Measurements from ENCODE around the gene OSBPL6. TPM values are rescaled to one million over a fixed set of nuclear protein-coding genes. Genes with fewer than 3 reads are reported as not detected.
"Not testable (repeated sequence)": the region's sequence is repeated elsewhere in the genome, so short reads cannot be mapped to it uniquely, and the experiment has no call there.

Gene OSBPL6
- total and polyA plus RNA-seq, 10 donors: 0.13 to 2.2 (median 1.4) TPM

GRCh38 chr2:178195390-178196166 lies 1.3 kb downstream of the OSBPL6 start:
- Histone ChIP-seq H3K27ac (no peak overlapping the region), H3K9me3 (no peaks in the 10 kb centered on the region), H3K4me1 (peaks cover 0 to 30% (median 25%) of the 10 kb centered on the region in 6 donors), H3K36me3 (no peaks in the 10 kb centered on the region), H3K27me3 (replicated peaks in 1 of 7) (peaks cover 0 to 82% (median 17%) of the 10 kb centered on the region in 7 donors), H3K4me3 (peak overlapping the region; percentile 65 to 91 (median 78))
- 16 to 31% (median 21%) methylated on average over 9 to 14 of the region's 14 CpGs for WGBS, 5 donors
- intact Hi-C loops (cut with DNase I; ENCODE audit: low total_unique reads): no loop called here
- TF ChIP-seq POLR2A (IDR thresholded peaks at IDR 0.05) (no peak), POLR2AphosphoS5 (IDR thresholded peaks at IDR 0.05) (no peak)
- TF ChIP-seq, protein P1, sequence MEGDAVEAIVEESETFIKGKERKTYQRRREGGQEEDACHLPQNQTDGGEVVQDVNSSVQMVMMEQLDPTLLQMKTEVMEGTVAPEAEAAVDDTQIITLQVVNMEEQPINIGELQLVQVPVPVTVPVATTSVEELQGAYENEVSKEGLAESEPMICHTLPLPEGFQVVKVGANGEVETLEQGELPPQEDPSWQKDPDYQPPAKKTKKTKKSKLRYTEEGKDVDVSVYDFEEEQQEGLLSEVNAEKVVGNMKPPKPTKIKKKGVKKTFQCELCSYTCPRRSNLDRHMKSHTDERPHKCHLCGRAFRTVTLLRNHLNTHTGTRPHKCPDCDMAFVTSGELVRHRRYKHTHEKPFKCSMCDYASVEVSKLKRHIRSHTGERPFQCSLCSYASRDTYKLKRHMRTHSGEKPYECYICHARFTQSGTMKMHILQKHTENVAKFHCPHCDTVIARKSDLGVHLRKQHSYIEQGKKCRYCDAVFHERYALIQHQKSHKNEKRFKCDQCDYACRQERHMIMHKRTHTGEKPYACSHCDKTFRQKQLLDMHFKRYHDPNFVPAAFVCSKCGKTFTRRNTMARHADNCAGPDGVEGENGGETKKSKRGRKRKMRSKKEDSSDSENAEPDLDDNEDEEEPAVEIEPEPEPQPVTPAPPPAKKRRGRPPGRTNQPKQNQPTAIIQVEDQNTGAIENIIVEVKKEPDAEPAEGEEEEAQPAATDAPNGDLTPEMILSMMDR (IDR thresholded peaks at IDR 0.05 in 8 of 11, conservative IDR thresholded peaks at IDR 0.05 in 3 of 11): no peak
- DNase-seq: no peak

DNA sequence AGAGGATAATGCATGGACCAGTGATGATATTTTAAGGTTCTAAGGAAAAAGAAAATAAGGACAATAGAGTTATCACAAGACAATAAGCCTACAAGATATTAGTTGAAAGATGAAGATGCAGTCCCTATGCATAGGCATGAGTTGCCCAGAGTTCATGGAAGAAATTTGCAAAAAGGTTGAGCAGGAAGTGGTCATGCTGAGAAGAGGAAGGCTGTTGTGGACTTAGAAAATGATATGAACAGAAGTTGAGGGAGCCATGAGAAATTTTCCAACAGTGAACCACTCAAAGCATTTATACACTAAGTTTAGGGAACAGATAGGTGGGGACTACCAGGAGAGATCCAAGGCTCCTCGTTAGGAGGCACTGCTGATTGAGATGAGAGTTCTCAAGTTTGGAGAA lies 3.5 kb downstream of the OSBPL6 start:
- Histone ChIP-seq H3K27me3 (replicated peaks in 1 of 7) (peaks cover 0 to 79% (median 17%) of the 10 kb centered on the region in 7 donors), H3K9me3 (no peaks in the 10 kb centered on the region), H3K27ac (no peak overlapping the region), H3K4me1 (peaks cover 0 to 30% (median 25%) of the 10 kb centered on the region in 6 donors), H3K4me3 (no peak overlapping the region), H3K36me3 (no peaks in the 10 kb centered on the region)
- TF ChIP-seq POLR2AphosphoS5 (IDR thresholded peaks at IDR 0.05) (no peak), POLR2A (IDR thresholded peaks at IDR 0.05) (no peak)
- TF ChIP-seq, protein P1 (IDR thresholded peaks at IDR 0.05 in 8 of 11, conservative IDR thresholded peaks at IDR 0.05 in 3 of 11): no peak
- DNase-seq: no peak
- 59 to 75% (median 61%) methylated on average over 1 of the region's 1 CpG for WGBS, 5 donors
- intact Hi-C loops (cut with DNase I; ENCODE audit: low total_unique reads): no loop called here

DNA sequence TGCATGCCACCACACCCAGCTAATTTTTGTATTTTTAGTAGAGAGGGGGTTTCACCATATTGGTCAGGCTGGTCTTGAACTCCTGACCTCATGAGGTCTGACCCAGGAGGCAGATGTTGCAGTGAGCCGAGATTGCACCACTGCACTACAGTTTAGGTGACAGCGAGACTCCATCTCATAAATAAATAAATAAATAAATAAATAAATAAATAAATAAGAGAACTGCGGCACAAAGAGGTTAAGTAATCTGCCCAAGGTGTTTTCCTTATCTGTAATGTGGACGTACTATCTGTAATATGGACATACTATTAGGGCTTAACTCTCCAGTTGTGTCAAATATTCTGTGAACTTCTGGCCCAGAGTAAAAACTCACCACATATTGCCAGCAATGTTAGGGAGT lies 4.1 kb downstream of the OSBPL6 start:
- Histone ChIP-seq H3K4me1 (peaks cover 0 to 28% (median 24%) of the 10 kb centered on the region in 6 donors), H3K27me3 (replicated peaks in 1 of 7) (peaks cover 0 to 72% (median 17%) of the 10 kb centered on the region in 7 donors)
- H3K4me3 ChIP-seq; H3K27ac ChIP-seq; intact Hi-C loops (cut with DNase I; ENCODE audit: low total_unique reads); H3K9me3 ChIP-seq; H3K36me3 ChIP-seq; DNase-seq: not testable (repeated sequence)
- 89 to 94% (median 92%) methylated on average over 4 of the region's 4 CpGs for WGBS, 5 donors

DNA sequence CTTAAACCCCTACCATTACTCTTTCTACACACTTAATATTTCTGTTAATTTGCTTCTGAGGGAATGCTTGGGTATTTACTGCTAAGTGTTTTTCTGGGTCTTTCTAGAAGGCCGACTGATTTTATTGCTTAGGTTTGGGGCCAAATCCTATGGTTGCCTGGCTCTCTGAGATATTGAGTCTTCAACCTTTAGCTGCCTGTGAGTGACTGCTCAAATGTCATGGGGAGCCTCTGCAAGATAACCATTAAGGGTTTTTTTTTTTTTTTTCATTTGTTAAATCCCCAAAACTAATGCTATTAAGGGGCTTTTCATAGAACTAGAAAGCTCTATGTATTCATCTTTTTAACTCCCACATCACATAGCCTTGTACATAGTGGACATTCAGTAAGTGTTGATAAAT lies 5.0 kb downstream of the OSBPL6 start:
- intact Hi-C loops (cut with DNase I; ENCODE audit: low total_unique reads): no loop called here
- Histone ChIP-seq H3K4me3 (no peak overlapping the region), H3K27me3 (replicated peaks in 1 of 7) (peaks cover 0 to 63% (median 12%) of the 10 kb centered on the region in 7 donors), H3K36me3 (no peaks in the 10 kb centered on the region), H3K4me1 (peaks cover 0 to 19% (median 16%) of the 10 kb centered on the region in 6 donors), H3K9me3 (no peaks in the 10 kb centered on the region), H3K27ac (no peak overlapping the region)
- WGBS, 5 donors: 93 to 98% (median 95%) methylated on average over 1 of the region's 1 CpG
- TF ChIP-seq POLR2A (IDR thresholded peaks at IDR 0.05) (no peak), POLR2AphosphoS5 (IDR thresholded peaks at IDR 0.05) (no peak)
- DNase-seq: no peak

- Histone ChIP-seq H3K4me1 (peaks cover 0 to 9% (median 7%) of the 10 kb centered on the region in 6 donors), H3K4me3 (no peak overlapping the region), H3K27me3 (replicated peaks in 1 of 7) (peaks cover 0 to 53% (median 2%) of the 10 kb centered on the region in 7 donors), H3K27ac (no peak overlapping the region), H3K36me3 (no peaks in the 10 kb centered on the region), H3K9me3 (no peaks in the 10 kb centered on the region)
- 59 to 88% (median 81%) methylated on average over 1 of the region's 1 CpG for WGBS, 5 donors
- intact Hi-C loops (cut with DNase I; ENCODE audit: low total_unique reads): no loop called here
- DNase-seq: no peak
- TF ChIP-seq, protein P1 (IDR thresholded peaks at IDR 0.05 in 8 of 11, conservative IDR thresholded peaks at IDR 0.05 in 3 of 11): no peak
- TF ChIP-seq POLR2AphosphoS5 (IDR thresholded peaks at IDR 0.05) (no peak), POLR2A (IDR thresholded peaks at IDR 0.05) (no peak)
These were observed 6.0 kb downstream of the OSBPL6 start for GRCh38 chr2:178200331-178200730.
